Kasumi-1 (cell line): ENCODE data around the gene KDM4B.

Experiments used
- DNase-seq, 2 experiments: peaks; one replicate each; lab custom pipeline; 2025; lab: John Stamatoyannopoulos, UW

KDM4B gene

DNA sequence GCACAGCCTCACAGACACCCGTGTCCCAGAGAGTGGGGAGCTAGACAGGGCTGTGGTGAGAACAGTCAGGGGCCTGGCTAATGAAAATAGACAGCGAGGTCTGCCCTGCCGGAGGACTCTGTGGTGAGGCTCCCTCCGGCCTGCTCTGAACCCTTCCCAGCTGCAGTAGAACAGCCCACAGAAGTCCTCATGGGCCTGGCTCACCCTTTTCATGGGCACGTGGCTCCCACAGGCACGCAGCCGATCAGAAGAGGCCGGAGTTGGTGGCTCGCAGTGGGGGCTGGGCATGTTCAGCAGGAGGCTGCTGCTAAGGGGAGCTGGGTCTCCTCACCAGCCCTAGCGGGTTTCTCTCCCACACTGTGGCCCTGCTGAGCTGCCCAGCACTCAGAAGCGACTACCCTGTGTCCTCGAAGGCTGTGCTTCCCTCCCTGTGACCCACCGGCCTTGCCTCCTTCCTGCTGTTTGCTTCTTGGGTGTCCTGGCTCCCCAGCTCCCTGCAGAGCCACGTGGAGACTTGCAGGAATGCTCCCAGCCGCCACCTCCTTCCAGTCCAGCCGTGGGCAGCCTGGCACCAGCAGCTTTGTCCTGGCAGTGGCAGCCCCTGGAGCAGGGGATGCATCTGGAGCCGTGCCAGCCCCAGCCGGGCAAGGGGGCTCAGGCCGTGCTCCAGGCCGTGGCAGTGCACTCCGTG lies 138.7 kb downstream of the KDM4B start:
- no peak for DNase-seq

DNA sequence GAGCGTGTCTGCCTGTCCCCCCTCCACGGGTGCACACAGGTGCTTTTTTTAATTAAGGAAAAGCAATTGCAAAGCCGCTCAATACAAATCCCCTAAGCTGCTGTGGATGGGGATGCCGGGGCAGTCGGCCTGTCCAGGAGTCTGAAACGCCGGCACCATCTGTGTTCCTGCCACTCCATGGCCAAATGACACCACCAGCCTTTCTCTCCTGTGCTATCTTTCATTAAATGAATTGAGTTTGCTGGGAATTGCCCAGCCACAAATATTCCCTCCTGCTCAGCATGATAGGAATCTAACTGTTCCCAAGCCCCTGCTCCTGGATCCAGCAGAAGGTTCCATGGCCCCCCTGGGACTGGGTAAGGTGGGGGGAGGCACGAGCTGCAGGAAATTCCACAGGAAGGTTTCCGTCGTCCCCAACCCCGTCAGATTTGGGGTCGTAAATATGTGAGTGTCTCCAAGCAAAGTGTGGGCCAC lies 139.2 kb downstream of the KDM4B start:
- DNase-seq = no peak

DNA sequence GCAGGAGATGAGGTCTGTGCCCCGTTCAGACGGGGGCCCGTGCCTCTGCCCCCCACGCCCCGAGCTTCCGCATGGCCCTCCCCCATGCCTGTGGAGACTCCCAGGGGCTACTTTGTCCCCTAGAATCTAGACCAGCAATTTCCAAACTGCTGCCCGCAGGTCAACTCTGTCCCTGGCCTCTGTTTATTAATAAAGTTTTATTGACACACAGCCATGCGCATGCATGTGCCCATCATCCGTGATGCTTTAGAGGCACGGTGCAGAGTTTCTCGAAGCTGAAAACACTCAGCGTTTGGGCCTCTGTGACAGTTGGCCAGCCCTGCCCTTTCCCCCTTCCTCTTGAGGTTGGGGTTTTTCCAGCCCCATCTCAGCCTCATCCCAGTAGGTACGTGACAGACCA lies 140.0 kb downstream of the KDM4B start:
- DNase-seq = no peak

- no peak for DNase-seq
Observed at GRCh38 chr19:5109560-5109959, 140.6 kb downstream of the KDM4B start.

- no peak for DNase-seq
Observed at GRCh38 chr19:5110546-5110945, 141.6 kb downstream of the KDM4B start.

DNA sequence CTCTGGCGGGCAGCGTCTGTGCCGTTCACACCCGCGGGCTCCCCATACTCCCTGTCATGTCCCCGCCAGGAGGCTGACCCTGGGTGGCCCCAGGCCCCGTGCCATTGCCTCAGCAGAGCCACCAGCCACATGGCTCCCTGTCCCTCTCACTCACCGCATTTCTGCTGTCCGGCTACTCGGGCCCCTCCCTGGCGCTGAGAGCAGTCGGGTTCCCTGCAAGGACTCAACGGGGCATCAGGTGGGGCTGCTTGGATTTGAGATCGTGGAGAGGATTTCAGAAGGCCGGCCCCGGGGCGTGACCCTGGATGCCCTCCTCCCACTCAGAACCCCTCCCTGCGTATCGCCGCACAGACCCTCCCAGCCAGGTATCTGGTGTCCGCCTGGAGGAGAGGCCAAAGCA lies 142.1 kb downstream of the KDM4B start:
- no peak for DNase-seq

GRCh38 chr19:5112175-5112574 lies 143.3 kb downstream of the KDM4B start:
- no peak for DNase-seq

GRCh38 chr19:5112681-5113575 lies 144.0 kb downstream of the KDM4B start:
- DNase-seq = no peak

DNA sequence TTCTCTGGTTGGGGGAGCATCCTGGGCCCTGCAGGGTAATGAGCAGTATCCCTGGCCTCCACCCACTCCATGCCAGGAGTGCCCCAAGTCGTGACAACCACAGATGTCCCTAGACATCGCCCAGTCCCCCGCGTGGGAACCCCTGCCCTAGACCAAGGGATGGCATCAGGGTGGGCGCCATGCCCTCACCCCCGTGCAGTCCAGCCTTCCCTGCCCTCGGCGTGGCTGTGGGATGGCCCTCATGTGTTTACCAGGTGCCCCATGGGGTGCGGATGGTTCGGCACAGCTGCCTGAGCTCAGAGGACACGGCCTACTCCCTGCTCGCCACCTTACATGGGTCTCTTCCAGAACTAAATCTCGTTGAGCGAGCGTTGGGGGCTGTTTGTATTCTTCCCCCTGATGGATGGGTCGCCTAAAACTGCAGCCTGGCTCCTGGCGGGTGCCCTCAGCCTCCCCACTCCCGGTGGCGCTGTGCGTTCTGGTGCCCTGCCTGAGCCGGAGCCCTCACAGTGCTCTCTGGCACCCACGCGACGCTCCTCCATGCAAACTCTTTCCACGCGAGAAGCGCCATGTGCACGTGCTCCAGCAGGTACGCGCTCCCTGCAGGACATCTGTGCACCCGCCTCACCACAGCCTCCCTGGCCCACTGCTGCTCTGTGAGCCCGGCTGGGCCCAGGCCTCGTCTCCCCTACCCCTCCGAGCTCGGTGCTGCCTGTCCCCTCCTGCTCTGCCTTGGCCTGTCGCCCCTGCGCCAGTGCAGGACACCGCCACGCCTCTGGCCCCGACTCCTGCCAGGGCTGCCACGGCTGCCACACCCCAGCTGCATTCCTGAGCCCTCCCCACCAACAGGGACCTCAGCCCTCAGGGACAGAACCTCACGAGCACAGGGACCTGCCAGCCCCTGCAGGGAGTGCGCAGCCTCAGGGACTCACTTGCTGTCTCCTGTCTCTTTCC lies 145.0 kb downstream of the KDM4B start:
- DNase-seq = no peak

- DNase-seq = no peak
Observed at GRCh38 chr19:5114727-5115126, 145.8 kb downstream of the KDM4B start.

DNA sequence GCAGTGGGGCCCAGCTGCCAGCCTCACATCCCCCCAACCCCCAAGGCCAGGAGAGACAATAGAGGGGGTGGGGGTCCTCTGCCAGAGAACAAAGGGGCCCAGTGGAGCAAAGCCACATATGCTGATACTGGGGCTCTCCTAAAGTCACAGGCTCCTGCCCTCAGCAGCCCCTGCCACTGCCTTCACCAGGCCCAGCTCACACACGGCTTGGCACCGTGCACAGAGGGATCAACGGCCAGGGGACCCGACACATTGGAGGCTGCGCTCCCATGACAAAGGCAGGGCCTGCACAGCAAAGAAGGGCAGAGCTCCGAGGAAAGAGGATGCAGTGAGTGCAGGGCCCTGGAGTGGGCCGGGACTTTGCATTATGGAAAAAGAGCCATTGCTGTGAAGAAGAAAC lies 146.4 kb downstream of the KDM4B start:
- DNase-seq = no peak

DNA sequence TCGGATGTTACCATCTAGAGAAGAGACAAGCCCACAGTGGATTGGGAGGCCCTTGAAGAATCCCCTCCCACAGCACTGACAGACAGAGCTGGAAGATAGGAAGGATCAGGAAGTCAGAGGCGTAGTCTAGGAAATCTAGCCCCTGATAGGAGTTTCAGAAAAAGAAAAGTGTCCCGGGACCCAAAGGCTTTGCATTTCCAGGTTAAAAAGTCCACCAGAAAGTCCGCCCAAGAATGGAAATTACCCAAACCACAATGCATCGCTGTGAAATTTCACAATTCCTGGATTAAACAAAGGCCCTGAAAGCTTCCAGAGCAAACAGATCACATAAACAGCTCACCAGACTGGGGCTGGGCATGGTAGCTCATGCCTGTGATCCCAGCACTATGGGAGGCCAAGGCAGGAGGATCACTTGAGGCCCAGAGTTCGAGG lies 146.9 kb downstream of the KDM4B start:
- no peak for DNase-seq

GRCh38 chr19:5116292-5116691 lies 147.4 kb downstream of the KDM4B start:
- no peak for DNase-seq

- DNase-seq = no peak
Observed at GRCh38 chr19:5117421-5117820, 148.5 kb downstream of the KDM4B start.

DNA sequence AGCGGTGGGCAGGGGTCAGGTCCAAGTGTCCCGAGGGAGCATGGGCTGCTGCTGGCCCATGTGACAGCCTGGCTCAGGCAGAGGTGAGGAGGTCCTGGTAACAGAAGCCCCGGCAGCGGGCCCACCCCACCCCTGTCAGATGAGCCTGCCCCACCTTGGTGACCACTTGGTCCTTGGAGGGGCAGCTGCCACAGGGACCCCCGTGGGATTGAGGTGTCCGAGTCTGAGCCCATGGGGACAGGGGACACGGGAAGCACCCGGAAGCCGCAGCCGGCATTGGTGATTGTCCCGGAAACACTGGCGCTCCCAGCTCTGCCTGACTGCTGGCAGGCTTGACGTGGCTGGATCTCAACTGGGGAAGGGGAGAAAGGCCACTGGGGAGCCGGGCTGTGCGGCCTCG lies 149.1 kb downstream of the KDM4B start:
- no peak for DNase-seq

GRCh38 chr19:5119297-5119998 lies 150.5 kb downstream of the KDM4B start:
- no peak for DNase-seq

GRCh38 chr19:5120321-5120720 lies 151.4 kb downstream of the KDM4B start:
- DNase-seq = no peak

DNA sequence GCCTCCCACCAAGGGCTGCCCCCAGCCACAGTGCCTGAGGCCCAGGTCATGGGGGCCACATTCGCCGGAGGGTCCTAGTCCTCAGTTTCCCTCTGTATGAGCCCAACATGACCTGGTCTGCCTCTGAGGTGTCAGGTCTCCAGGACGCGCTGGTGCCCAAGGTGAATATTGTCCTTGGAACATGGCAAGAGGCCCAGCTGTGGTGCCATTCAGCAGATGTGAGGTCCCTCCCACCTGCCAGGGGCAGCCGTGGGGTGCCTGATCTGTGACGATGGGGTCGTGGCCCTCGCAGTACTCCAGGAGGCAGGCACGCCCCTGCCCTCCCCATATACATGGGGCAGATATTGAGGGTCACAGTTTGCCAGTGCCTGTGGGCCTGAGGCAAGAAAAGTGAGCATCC lies 151.9 kb downstream of the KDM4B start:
- DNase-seq = no peak

- DNase-seq = no peak
Observed at GRCh38 chr19:5121266-5122120, 152.6 kb downstream of the KDM4B start.

- DNase-seq = peak; percentile 79 to 89
Observed at GRCh38 chr19:5122121-5122400, 153.1 kb downstream of the KDM4B start.
